Measurements from ENCODE around the gene TGFBR1. TPM values are rescaled to one million over a fixed set of nuclear protein-coding genes. Genes with fewer than 3 reads are reported as not detected.
"Not testable (repeated sequence)": the region's sequence is repeated elsewhere in the genome, so short reads cannot be mapped to it uniquely, and the experiment has no call there.

Gene TGFBR1
- total RNA-seq, 2 donors from 2014 or later, result 8.0 to 15.4 TPM

DNA sequence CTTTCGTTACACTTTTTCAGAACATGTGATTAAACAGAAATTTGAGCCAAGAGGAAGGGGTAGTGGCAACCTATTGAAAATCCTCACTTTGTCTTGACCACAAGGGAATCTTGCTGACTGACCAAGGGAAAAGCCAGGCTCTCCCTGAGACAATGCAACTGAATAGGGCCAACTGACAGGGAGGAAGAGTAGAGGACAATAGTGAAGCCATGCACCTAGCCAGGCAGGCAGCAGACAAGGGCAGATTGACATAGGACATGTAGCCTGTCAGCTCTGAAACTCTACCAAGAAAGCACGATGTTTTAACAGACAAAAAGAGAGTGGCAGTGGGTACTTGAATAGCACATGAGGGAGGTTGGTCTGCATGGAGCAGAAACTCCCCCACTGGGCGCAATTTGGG, 8.5 kb upstream of the TGFBR1 start:
- Histone ChIP-seq H3K4me1 (no peaks in the 10 kb centered on the region), H3K27me3 (no peaks in the 10 kb centered on the region), H3K27ac (no peak overlapping the region), H3K9me3 (no peaks in the 10 kb centered on the region), H3K4me3 (no peak overlapping the region), H3K36me3 (no peaks in the 10 kb centered on the region)
- TF ChIP-seq, protein P1, sequence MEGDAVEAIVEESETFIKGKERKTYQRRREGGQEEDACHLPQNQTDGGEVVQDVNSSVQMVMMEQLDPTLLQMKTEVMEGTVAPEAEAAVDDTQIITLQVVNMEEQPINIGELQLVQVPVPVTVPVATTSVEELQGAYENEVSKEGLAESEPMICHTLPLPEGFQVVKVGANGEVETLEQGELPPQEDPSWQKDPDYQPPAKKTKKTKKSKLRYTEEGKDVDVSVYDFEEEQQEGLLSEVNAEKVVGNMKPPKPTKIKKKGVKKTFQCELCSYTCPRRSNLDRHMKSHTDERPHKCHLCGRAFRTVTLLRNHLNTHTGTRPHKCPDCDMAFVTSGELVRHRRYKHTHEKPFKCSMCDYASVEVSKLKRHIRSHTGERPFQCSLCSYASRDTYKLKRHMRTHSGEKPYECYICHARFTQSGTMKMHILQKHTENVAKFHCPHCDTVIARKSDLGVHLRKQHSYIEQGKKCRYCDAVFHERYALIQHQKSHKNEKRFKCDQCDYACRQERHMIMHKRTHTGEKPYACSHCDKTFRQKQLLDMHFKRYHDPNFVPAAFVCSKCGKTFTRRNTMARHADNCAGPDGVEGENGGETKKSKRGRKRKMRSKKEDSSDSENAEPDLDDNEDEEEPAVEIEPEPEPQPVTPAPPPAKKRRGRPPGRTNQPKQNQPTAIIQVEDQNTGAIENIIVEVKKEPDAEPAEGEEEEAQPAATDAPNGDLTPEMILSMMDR (IDR thresholded peaks at IDR 0.05), result no peak
- no peak for DNase-seq (ENCODE audit: low spot score)

DNA sequence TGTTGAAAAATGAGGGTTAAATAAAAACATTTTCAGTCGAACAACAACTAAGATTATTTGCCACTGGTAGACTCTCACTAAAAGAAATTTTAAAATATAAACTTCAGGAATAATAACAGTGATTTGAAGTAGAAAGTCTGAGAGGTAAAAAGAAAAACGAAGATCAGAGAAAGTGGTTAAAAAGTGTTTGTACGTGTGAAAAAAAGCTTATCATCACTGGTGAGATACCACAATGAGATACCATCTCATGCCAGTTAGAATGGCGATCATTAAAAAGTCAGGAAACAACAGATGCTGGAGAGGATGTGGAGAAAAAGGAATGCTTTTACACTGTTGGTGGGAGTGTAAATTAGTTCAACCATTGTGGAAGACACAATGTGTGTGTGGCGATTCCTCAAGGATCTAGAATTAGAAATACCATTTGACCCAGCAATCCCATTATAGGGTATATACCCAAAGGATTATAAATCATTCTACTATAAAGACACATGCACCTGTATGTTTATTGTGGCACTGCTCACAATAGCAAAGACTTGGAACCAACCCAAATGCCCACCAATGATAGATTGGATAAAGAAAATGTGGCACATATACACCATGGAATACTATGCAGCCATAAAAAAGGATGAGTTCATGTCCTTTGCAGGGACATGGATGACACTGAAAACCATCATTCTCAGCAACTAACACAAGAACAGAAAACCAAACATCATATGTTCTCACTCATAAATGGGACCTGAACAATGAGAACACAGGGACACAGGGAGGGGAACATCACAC, 4.9 kb upstream of the TGFBR1 start:
- DNase-seq (ENCODE audit: low spot score); H3K27me3 ChIP-seq; H3K4me3 ChIP-seq; H3K27ac ChIP-seq; H3K9me3 ChIP-seq; H3K36me3 ChIP-seq: not testable (repeated sequence)
- H3K4me1 ChIP-seq, result peaks cover 0 to 14% of the 10 kb centered on the region in 2 donors

DNA sequence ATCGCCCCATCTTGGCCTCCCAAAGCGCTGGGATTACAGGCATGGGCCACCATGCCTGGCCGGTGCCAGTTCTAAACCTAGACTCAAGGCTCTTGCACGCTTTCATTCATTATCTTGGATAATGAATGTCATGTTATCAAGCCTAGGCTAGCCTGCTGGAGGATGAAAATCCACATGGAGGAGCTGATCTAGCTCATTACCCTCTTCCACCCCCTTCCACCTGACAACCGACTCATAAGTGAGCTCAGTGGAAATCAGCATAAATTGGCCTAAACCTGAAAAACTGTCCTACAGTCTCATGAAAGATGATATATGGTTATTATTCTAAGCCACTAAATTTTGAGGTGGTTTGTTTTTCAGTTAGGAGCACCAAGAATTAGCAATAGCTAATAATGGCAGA, 3.6 kb upstream of the TGFBR1 start:
- H3K4me3 ChIP-seq, result no peak overlapping the region
- TF ChIP-seq, protein P1 (IDR thresholded peaks at IDR 0.05), result no peak
- no peaks in the 10 kb centered on the region for H3K36me3 ChIP-seq
- peaks cover 0 to 16% of the 10 kb centered on the region in 2 donors for H3K4me1 ChIP-seq
- no peaks in the 10 kb centered on the region for H3K27me3 ChIP-seq
- H3K9me3 ChIP-seq, result no peaks in the 10 kb centered on the region
- DNase-seq (ENCODE audit: low spot score), result no peak
- no peak overlapping the region for H3K27ac ChIP-seq

DNA sequence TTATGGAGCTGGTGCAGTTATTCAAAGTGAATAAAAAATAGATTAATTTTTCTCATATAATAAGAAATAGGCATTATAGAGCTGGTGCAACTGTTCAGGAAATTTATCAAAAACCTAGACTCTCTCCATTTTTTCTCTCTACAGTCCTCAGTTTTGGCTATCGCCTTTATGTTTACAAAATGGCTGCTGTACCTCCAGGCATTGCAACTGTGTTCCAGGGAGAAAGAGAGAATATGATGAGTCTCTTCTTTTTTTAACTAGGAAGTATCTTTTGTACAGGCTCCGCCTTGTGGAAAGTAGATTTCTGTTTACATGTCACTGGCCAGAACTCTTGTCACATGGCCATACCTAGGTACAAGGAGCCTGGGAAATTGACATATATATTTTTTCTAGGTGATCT, 3.1 kb upstream of the TGFBR1 start:
- Histone ChIP-seq H3K27ac (no peak overlapping the region), H3K4me3 (no peak overlapping the region), H3K9me3 (no peaks in the 10 kb centered on the region), H3K4me1 (peaks cover 0 to 21% of the 10 kb centered on the region in 2 donors), H3K27me3 (no peaks in the 10 kb centered on the region), H3K36me3 (no peaks in the 10 kb centered on the region)
- no peak for DNase-seq (ENCODE audit: low spot score)
- TF ChIP-seq, protein P1 (IDR thresholded peaks at IDR 0.05), result no peak

DNA sequence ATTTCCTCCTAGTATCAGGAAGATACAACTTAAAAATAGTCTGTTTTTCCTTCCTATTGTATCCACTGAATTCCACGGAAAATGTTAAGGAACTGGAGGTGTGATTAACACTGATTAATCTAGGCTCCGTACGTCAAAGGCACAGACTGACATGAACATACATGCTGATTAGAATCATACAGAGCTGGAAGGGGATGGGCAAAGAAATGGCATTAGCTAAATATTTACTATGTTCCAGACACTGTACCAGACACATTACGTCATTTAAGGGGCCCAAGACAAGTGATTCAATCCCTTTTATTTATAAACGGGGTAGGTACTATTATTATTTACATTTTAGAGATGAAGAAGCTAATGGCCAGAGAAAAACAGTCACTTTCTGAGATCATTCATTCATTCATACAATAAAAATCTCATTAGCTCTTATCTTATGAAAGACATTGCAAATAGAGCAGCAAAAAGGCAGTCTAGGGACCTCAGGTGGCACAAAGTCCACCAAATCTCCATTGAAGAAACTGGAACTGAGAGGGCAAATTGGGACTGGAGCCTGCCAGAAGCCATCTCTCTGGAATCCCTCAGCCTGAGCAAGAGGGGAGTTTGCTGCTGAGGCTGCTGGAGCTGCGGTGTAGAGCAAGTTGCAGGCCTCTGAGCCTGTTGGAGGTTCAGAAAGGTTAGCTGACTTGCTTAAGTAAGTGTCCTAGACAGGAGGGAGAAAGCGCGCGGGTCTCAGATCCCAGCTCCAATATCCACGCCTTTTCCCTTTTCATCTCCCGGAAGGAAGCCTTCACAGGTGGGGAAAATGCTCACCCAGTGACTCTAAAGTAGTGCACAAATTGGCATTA, 1.6 kb upstream of the TGFBR1 start:
- H3K36me3 ChIP-seq, result no peaks in the 10 kb centered on the region
- peak overlapping the region; percentile 84 to 90 for H3K27ac ChIP-seq
- TF ChIP-seq, protein P1 (IDR thresholded peaks at IDR 0.05), result no peak
- no peaks in the 10 kb centered on the region for H3K27me3 ChIP-seq
- no peak for DNase-seq (ENCODE audit: low spot score)
- peaks cover 0 to 33% of the 10 kb centered on the region in 2 donors for H3K4me1 ChIP-seq
- H3K4me3 ChIP-seq, result no peak overlapping the region
- H3K9me3 ChIP-seq, result no peaks in the 10 kb centered on the region

DNA sequence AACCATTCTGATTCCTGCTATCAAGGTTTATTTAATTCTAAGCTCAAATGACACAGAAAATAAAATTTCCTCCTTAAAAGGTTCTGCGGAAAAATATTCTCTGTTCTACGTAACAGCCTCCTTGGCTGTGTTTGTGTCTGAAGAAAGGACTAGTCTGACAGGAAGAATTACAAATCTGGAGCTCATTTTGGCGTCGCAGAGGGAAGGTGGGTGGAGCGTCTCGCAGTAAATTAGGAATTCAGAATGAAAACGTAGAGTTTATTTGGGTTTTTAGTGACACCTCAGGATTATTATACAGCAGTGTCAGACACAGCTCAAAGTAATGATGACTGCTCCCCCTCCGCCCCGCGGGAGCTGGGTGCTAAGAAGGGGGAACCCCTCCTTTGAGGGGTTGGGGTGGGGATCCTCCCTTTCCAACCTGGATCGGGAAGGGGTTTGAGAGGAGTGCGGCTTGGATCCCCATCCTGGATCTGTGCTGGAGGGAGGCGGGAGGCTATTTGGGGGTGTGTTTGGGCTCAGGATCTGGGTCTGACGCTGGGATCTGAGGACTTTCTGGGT, 933 bp upstream of the TGFBR1 start:
- peak overlapping the region; percentile 87 to 88 for H3K4me3 ChIP-seq
- no peaks in the 10 kb centered on the region for H3K36me3 ChIP-seq
- TF ChIP-seq, protein P1 (IDR thresholded peaks at IDR 0.05), result no peak
- no peaks in the 10 kb centered on the region for H3K9me3 ChIP-seq
- H3K4me1 ChIP-seq, result peaks cover 0 to 33% of the 10 kb centered on the region in 2 donors
- H3K27ac ChIP-seq, result peak overlapping the region; percentile 84 to 90
- no peaks in the 10 kb centered on the region for H3K27me3 ChIP-seq
- DNase-seq (ENCODE audit: low spot score), result no peak

Data from right atrium auricular region (tissue), 2 donors.